ENCODE measurements around the gene SCAMP5.

Gene SCAMP5

GRCh38 chr15:75023181-75023871 is 28.0 kb downstream of the SCAMP5 start, which contains the start of gene PPCDC:
PPCDC (plus strand) TSS chr15:75023590; CDS start chr15:75028319, 4,729 bp downstream.
- peak; percentile 92 for DNase-seq (ENCODE audit: low read depth)

DNA sequence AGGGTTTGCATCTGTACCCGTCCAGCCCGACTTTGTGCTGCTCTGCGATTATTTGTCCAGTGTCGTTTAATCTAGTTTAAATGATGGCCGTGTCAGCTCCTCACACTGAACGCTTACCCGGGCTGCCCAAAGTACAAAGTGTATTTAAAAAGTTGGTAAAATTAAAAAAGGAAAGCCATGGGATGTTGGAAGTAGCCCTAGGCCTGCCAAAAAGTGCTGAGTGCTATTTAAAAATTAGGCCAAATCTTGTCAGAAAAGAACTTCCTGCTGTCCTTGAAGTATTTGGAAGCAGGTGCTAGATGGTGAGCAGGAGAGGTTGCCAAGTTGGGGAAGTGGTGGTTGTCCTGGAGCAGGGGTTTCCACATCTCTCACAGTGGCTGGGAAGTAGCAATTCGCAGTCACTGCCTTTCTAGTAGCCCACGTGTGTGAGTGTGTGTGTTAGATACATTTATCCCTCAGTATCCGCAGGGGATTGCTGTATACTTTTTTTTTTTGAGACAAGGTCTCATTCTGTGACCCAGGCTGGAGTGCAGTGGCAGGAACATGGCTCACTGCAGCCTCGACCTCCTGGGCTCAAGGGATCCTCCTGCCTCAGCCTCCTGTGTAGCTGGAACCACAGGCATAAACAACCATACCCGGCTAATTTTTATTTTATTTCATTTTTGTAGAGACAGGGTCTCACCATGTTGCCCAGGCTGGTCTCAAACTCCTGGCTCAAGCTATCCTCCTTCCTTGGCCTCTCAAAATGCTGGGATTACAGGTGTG is 28.7 kb downstream of the SCAMP5 start:
- DNase-seq (ENCODE audit: low read depth): no peak

DNA sequence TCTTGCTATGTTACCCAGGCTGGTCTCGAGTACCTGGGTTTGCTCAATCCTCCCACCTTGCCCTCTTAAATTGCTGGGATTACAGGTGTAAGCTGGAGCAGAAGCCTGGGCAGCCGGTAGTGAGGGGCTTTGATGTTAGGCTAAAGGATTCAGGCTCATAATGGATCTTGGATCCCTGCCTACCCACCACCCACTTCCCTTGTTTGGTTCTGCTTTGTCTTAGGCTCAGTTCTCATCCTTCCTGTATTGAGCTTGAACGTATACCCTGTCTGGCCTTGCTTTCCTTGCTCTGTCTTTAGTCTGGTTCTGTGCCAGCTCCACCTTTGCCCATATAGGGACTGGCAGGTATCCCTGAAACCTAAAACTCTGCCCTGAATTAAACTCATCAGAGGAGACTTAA is 29.7 kb downstream of the SCAMP5 start:
- no peak for DNase-seq (ENCODE audit: low read depth)

DNA sequence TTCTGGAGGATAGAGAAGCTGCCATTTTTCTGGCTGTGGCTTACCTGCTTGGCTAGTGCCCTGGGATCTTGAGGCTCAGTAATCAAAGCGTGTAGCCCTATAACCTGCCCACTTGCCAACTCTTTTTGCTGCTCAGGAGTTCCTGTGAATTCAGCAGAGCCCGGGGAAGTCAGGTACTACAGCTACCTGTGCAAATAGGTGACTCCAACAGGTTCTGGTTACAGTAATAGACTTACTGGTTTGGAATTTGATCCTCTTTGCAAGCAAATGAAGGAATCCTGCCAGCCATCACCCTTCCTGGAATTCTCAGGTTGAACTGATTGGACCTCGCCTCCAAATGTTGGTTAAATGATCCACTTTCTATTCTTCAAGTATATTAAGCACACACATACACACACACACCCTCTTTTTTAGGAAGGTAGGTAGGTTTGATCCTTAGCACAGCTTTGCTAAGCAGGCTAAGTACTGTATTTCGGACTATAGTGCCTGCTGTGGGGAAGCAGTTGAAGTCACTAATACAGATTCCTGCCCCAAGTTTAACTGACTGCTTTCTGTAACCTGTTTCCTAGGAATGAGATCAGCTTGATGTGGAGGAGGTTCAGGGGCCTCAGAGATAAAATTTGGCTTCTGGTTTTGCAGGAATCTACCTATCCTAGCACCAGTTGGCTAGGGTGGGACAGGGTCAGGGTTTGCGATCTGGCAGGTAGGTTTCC is 30.3 kb downstream of the SCAMP5 start:
- no peak for DNase-seq (ENCODE audit: low read depth)

GRCh38 chr15:75027551-75027950 is 32.2 kb downstream of the SCAMP5 start:
- DNase-seq (ENCODE audit: low read depth): no peak

- DNase-seq (ENCODE audit: low read depth): no peak
Measured at GRCh38 chr15:75028991-75029377, 33.6 kb downstream of the SCAMP5 start.

- peak; percentile 83 for DNase-seq (ENCODE audit: low read depth)
Measured at GRCh38 chr15:75029378-75030022, 34.1 kb downstream of the SCAMP5 start.

DNA sequence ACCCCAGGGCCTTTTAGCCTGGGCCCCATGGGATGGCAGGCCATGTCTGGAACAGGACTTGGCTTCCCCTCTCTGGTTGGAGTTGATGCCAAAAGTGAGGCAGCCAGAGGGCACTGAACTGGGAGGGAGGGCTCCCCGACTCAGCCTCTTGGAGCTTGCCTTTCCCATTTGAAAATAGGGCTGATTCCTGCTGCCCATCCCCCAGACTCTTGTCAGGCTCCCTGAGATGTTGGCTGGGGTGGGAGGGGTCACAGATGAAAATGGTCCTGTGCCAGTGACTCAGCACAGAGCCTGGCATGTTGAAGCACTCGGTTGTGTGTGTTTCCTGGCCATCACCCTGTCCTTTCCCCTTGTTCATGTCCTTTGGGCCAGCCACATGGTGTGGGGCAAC is 34.7 kb downstream of the SCAMP5 start:
- DNase-seq (ENCODE audit: low read depth): no peak

GRCh38 chr15:75030424-75030823 is 35.1 kb downstream of the SCAMP5 start:
- DNase-seq (ENCODE audit: low read depth): no peak

DNA sequence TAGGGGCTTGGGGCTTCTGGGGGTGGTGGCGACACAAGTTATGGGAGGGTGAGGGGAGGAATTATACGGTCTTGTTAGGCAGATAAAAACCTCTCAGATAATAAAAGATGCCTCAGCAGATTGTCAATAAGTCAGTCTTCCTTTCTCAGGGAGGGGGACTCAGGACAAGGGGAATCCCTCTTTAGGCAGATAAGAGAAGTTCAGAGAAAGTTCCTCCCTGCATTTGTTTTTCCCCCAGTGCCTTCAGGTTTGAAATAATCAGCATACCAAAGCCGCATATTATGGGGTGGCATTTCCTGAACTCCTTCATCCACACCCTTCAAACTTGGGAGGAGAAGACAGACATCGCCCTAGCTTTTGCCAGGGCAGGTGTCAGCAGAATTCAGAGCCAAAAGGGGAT is 36.5 kb downstream of the SCAMP5 start:
- no peak for DNase-seq (ENCODE audit: low read depth)

- no peak for DNase-seq (ENCODE audit: low read depth)
Measured at GRCh38 chr15:75032395-75032794, 37.0 kb downstream of the SCAMP5 start.

GRCh38 chr15:75033809-75034208 is 38.4 kb downstream of the SCAMP5 start:
- no peak for DNase-seq (ENCODE audit: low read depth)

DNA sequence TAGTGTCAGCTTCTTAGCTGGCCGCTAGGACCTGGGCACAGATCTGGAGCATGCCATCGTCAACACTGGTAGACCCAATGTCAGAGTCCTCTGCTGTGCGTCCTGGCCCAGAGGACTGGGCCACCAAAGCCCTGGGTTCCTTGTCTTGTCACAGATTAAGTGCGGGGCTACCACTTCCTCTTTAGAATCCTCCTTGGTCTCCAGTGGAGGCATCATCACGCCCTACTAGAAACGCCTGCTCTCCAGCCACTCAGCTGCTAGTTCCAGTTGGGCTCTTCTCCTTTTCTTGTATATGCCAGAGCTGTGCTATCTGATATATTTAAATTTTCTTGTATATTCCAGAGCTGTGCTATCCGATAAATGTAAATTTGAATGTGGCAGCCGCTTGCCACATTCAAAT is 39.3 kb downstream of the SCAMP5 start:
- no peak for DNase-seq (ENCODE audit: low read depth)

DNA sequence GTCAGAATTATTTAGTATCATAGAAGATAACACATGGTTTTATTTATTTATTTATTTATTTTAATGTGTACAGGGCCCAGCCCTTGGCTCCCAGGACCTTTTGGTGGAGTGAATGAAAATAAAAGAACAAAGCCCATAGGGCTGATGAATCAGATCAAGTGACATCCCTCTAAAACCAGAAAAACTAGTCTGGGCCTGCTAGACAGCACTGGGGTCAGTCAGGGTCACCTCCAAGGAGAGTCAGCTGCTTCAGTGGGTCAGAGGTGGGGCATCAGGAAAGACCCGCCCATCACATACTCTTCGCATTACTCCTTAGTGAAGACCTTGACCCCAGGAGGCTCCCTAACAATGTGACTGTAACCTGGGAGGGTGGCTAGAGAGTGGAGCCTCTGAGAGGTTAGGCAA is 40.9 kb downstream of the SCAMP5 start:
- DNase-seq (ENCODE audit: low read depth): no peak

DNA sequence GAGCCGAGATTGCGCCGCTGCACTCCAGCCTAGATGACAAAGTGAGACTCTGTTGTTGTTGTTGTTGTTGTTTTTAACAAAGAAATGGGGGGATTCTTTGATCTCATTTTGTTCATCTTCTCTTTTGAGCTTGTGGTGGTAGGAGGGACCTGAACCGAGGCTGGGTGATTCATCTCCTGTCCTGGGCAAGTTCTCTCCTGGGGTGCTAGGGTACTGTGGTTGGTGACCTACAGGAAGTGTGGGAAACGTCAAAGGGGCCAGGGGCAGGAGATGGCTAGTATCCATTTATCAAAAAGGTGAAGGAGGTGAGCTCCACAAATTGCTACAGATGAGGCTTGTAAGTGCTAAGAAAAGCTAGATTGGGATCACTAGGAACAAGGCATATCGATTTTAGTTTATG is 42.3 kb downstream of the SCAMP5 start:
- DNase-seq (ENCODE audit: low read depth): no peak

DNA sequence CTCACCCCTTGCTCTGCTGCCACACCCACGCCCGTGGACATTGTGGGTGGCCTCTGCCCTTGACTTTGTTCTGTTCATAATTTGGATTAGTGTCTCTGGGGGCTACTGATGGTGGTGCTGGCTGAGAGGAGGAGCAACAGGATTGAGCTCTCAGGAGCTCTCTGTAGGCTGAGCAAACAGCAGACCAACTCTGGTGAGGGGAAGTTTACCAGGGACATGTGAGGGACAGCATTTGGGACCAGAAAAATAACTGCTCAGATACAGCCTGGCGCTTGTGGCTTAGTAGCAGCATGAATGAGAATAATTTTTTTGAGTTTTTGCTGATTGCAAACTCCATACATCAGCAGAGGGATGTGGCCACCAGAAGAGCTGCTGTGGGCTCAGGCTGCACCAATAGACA is 42.9 kb downstream of the SCAMP5 start:
- DNase-seq (ENCODE audit: low read depth): no peak

DNA sequence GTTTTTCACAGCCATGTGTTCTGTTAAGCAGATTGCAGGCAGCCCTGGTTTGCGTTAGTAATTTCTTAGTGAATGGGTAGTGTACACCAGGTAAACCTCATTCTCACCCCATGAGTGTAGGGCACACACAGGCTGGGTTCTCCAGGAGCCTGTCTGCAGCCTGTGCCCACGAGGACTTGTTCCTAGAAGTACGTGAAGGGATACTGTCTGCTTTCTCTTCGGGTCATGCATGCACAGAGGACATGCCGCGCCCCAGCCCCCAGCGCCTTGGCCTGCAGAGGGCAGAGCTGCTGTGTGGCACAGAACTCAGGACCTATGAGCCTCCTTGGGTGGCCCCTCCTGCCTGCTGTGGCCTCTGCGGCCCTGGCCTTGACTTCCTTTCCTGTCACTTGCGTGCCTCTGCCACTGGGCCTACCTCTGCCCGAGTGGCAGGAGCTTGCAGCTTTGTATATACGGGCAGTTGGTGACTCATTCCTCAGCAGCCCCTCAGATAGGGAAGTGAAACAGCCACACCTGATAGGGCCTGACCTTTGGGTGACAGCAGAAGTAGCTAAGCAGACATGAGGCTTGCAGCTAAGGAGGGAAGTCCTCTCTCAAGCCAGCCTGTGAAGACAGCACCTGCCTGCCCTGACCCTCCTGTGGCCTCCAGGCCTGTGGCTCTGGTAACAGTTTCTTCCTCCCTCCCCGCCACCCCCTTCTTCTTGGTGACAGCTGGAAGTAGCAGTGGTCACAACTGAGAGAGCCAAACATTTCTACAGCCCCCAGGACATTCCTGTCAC is 47.6 kb downstream of the SCAMP5 start:
- no peak for DNase-seq (ENCODE audit: low read depth)

- DNase-seq (ENCODE audit: low read depth): no peak
Measured at GRCh38 chr15:75043509-75044257, 48.3 kb downstream of the SCAMP5 start.

GRCh38 chr15:75044258-75044878 is 49.0 kb downstream of the SCAMP5 start:
- no peak for DNase-seq (ENCODE audit: low read depth)

DNA sequence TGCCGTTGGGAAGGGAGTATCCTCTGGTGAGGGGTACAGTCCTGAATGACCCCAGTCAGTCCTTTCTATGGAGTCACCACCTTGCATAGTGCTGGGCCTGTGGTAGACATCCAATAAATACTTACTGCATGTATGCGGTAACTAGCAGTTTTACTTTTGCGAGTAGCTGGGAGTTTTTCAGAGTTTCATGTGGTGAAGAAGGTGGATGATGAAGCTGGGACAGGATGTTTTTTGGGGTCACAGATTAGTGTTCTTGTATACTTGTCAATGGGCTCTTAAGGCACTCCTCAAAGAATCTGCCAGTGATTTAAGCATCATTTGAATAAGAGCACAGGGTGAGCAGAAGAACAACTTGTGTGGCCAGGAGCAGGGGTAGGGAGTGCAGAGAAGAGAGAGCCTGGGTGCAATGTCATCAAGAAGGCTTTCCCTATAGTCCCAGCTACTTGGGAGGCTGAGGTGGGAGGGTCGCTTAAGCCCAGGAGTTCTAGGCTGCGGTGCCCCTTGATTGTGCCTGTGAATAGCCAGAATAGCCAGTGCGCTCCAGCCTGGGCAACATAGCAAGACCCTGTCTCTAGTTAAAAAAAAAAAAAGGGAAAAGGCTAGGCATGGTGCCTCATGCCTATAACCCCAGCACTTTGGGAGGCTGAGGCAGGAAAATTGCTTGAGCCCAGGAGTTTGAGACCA is 50.1 kb downstream of the SCAMP5 start:
- no peak for DNase-seq (ENCODE audit: low read depth)

Measured in stimulated activated CD4-positive, alpha-beta T cell treated with anti-CD3 and anti-CD28 coated beads, Interleukin-2, amount 100 ng/mL, for 4 hours (primary cell).